A549 (cell line): ENCODE data around the gene PPP1R14B. TPM values are rescaled to one million over a fixed set of nuclear protein-coding genes. Genes with fewer than 3 reads are reported as not detected.

Experiments used
- ATAC-seq, 2 experiments: fragments of 200-7000 bp in 1 of 2; fragments of >200 bp in 1 of 2; cut with Nextera tagmentation in 1 of 2; cut with Tn5 transposase in 1 of 2; 3 replicates each; pipeline versions ENCODE4 v1.8.0 to v1.9.1; 2018 to 2020; ENCODE audit warnings: mild to moderate bottlenecking in 1 of 2, moderate library complexity in 1 of 2
- CTCF ChIA-PET: fragments of 300-600 bp; sonication (Branson Sonifier 250); formaldehyde crosslinking; extraction: SDS; loops from one replicate; lab custom pipeline; 2021; ENCODE audit warnings: antibody characterized with exemption, inconsistent platforms; lab: Yijun Ruan, JAX
- POLR2A ChIA-PET: fragments of 350-600 bp; formaldehyde crosslinking; extraction: SDS; loops from one replicate; lab custom pipeline; 2021; ENCODE audit warnings: antibody characterized with exemption, inconsistent platforms; lab: Yijun Ruan, JAX
- DNase-seq, 2 experiments: peaks; one replicate each; pipeline versions ENCODE4 v3.0.0 to v3.0.0-alpha.2; 2011 to 2016; ENCODE audit warnings: low read depth in 1 of 2, low spot score in 1 of 2
- FAIRE-seq: peaks from 2 replicates; lab custom pipeline; 2011; peaks lifted over from hg19 to GRCh38; lab: Jason Lieb, UNC
- H3K27ac ChIP-seq, 2 experiments: fragments of >200 bp; sonication (Bioruptor Twin); formaldehyde crosslinking; 3 replicates each; pipeline ENCODE4 v1.5.1; 2016 to 2017
- H3K4me1 ChIP-seq: fragments of >200 bp; sonication (Bioruptor Twin); formaldehyde crosslinking; 3 replicates; pipeline ENCODE4 v1.6.1; 2016
- H3K4me2 ChIP-seq: fragments of >200 bp; sonication (Bioruptor Twin); formaldehyde crosslinking; 3 replicates; pipeline ENCODE4 v1.6.1; 2016
- H3K4me3 ChIP-seq: fragments of >200 bp; sonication (Bioruptor Twin); formaldehyde crosslinking; 3 replicates; pipeline ENCODE4 v1.5.1; 2016
- H3K9me3 ChIP-seq: fragments of >200 bp; sonication (Bioruptor Twin); formaldehyde crosslinking; 3 replicates; pipeline ENCODE4 v1.6.1; 2016
- CEBPB ChIP-seq, 2 experiments: fragments of >200 bp in 1 of 2; sonication (Bioruptor Twin) in 1 of 2; formaldehyde crosslinking in 1 of 2; IDR thresholded peaks; 2 replicates each; pipeline ENCODE4 v1.6.1; 2012 to 2016
- CTCF ChIP-seq: fragments of >200 bp; sonication (Bioruptor Twin); formaldehyde crosslinking; IDR thresholded peaks from 3 replicates; pipeline ENCODE4 v1.5.1; 2016
- E2F6 ChIP-seq: IDR thresholded peaks from 2 replicates; pipeline ENCODE4 v1.6.1; 2012; ENCODE audit warnings: low read depth, borderline replicate concordance
- EHMT2 ChIP-seq: fragments of 200-600 bp; sonication (generic); IDR thresholded peaks from 2 replicates; pipeline ENCODE4 v1.6.1; 2016; ENCODE audit warnings: antibody characterized with exemption, low read depth, mild to moderate bottlenecking, moderate library complexity
- EP300 ChIP-seq, 2 experiments: fragments of >200 bp; sonication (Bioruptor Twin); formaldehyde crosslinking; IDR thresholded peaks; 2 replicates in 1 of 2; 3 replicates in 1 of 2; pipeline ENCODE4 v1.6.1; 2016 to 2017
- GATA3 ChIP-seq: IDR thresholded peaks from 2 replicates; pipeline ENCODE4 v1.6.1; 2012; ENCODE audit warnings: borderline replicate concordance
- HMGXB4 ChIP-seq: fragments of 250-450 bp; sonication (Bioruptor Pico); IDR thresholded peaks from 2 replicates; pipeline ENCODE4 v1.5.0; 2021; ENCODE audit warnings: mild to moderate bottlenecking, moderate library complexity, borderline replicate concordance
- HOXA7 ChIP-seq: fragments of 250-450 bp; sonication (Bioruptor Pico); IDR thresholded peaks from 2 replicates; pipeline ENCODE4 v1.5.0; 2020; ENCODE audit warnings: mild to moderate bottlenecking, moderate library complexity
- HOXB13 ChIP-seq: fragments of 250-450 bp; sonication (Bioruptor Pico); IDR thresholded peaks from 2 replicates; pipeline ENCODE4 v1.5.0; 2020; ENCODE audit warnings: low read depth, mild to moderate bottlenecking, moderate library complexity
- JUN ChIP-seq, 2 experiments: fragments of >200 bp; sonication (Bioruptor Twin); formaldehyde crosslinking; IDR thresholded peaks; 2 replicates in 1 of 2; 3 replicates in 1 of 2; pipeline ENCODE4 v1.6.1; 2016 to 2017
- JUNB ChIP-seq: fragments of >200 bp; sonication (Bioruptor Twin); formaldehyde crosslinking; IDR thresholded peaks from 2 replicates; pipeline ENCODE4 v1.6.1; 2016
- MAX ChIP-seq: IDR thresholded peaks from 2 replicates; pipeline ENCODE4 v1.6.1; 2012
- MAZ ChIP-seq: fragments of 150-350 bp; IDR thresholded peaks from 2 replicates; pipeline ENCODE4 v1.6.1; 2014; ENCODE audit warnings: antibody characterized with exemption, low read depth, low read length, borderline replicate concordance
- MYC ChIP-seq: IDR thresholded peaks from 2 replicates; pipeline ENCODE4 v1.6.1; 2012; ENCODE audit warnings: mild to moderate bottlenecking, inconsistent platforms, low read length, improper control_type of control experiment, borderline replicate concordance
- NFE2L2 ChIP-seq: fragments of 150-350 bp; conservative IDR thresholded peaks from 2 replicates; pipeline ENCODE4 v1.6.1; 2014; ENCODE audit warnings: low read length
- NR3C1 ChIP-seq: fragments of >200 bp; sonication (Bioruptor Twin); formaldehyde crosslinking; IDR thresholded peaks from 3 replicates; pipeline ENCODE4 v1.6.1; 2017
- PBX3 ChIP-seq: IDR thresholded peaks from 2 replicates; pipeline ENCODE4 v1.6.1; 2012
- PHF8 ChIP-seq: fragments of 200-600 bp; sonication (generic); IDR thresholded peaks from 2 replicates; pipeline ENCODE4 v1.6.1; 2016; ENCODE audit warnings: low read depth, mild to moderate bottlenecking, antibody characterized with exemption, moderate library complexity, borderline replicate concordance
- POLR2A ChIP-seq: IDR thresholded peaks from 2 replicates; pipeline ENCODE4 v1.6.1; 2012; ENCODE audit warnings: mild to moderate bottlenecking, low read length
- POLR2AphosphoS2 ChIP-seq: conservative IDR thresholded peaks from 2 replicates; pipeline ENCODE4 v1.6.1; 2012; ENCODE audit warnings: low read length, improper control_type of control experiment, inconsistent platforms
- RARB ChIP-seq: fragments of 250-450 bp; sonication (Bioruptor Pico); IDR thresholded peaks from 2 replicates; pipeline ENCODE4 v1.8.0; 2021; ENCODE audit warnings: mild to moderate bottlenecking, moderate library complexity
- SMC3 ChIP-seq: fragments of >200 bp; sonication (Bioruptor Twin); formaldehyde crosslinking; IDR thresholded peaks from 3 replicates; pipeline ENCODE4 v1.6.1; 2018; ENCODE audit warnings: inconsistent platforms
- ZFP36 ChIP-seq: fragments of 450-650 bp; IDR thresholded peaks from 2 replicates; pipeline ENCODE4 v1.6.1; 2014; ENCODE audit warnings: borderline replicate concordance; ENCODE audit not compliant: partially characterized antibody
- WGBS: methylation state at CpG from one replicate; pipeline ENCODE4 v1.1.6; 2017; ENCODE audit errors: missing lambda C conversion rate; 5-methylcytosine and 5-hydroxymethylcytosine counted together
- polyA plus RNA-seq, 4 experiments: library from polyadenylated mRNA; depleted of rRNA in 3 of 4; stranded (reverse); fragments of >200 nt; fragmentation: RNase III in 1 of 4; extraction: RNeasy Plus Mini Kit Qiagen cat#74134 plus additional on column Dnase treatment in 1 of 4; gene quantifications; 2 replicates in 3 of 4; 3 replicates in 1 of 4; pipeline ENCODE4 v1.2.3, GENCODE V29; 2011 to 2017

Gene PPP1R14B
- polyA plus RNA-seq, 2 of the 4 experiments (the other 2 are of a cell fraction), result 152 to 154 TPM

GRCh38 chr11:64230985-64231365 lies 15.8 kb downstream of the PPP1R14B start:
- peak overlapping the region; percentile 94 to 95 for H3K27ac ChIP-seq
- H3K4me2 ChIP-seq, result peak overlapping the region; percentile 98
- ChIA-PET POLR2A (no interaction called here), CTCF (interaction anchor here (1.5 to 2.8 kb wide), 2 partner anchors 19 to 74 kb away, joined by 4 to 14 read pairs; no protein-coding TSS in a partner anchor)
- ATAC-seq (no peak), DNase-seq (no peak), FAIRE-seq (no peak)
- H3K9me3 ChIP-seq, result no peaks in the 10 kb centered on the region
- peak overlapping the region; percentile 94 for H3K4me3 ChIP-seq
- TF ChIP-seq MYC (no peak), E2F6 (no peak), EHMT2 (no peak), HOXB13 (no peak), MAX (no peak), CEBPB (IDR thresholded peaks at IDR 0.05) (no peak), SMC3 (no peak)
- H3K4me1 ChIP-seq, result peaks cover 46% of the 10 kb centered on the region
- 24% methylated on average over 7 of the region's 8 CpGs for WGBS

- Histone ChIP-seq H3K4me3 (peak within 1 kb of the TSS; percentile 94), H3K9me3 (no peaks in the 10 kb centered on the region), H3K4me2 (peak within 1 kb of the TSS; percentile 98), H3K4me1 (peaks cover 42% of the 10 kb centered on the region), H3K27ac (peak within 1 kb of the TSS; percentile 94 to 95)
- 3% methylated on average over 46 of the region's 62 CpGs for WGBS
- POLR2A ChIA-PET, result interaction anchor here (1.0 kb wide), 1 partner anchor 11 kb away, joined by 5 read pairs; the partner anchor contains the start of gene FKBP2
- DNase-seq (peak; percentile 77 to 91), ATAC-seq (peak; percentile 35 to 64), FAIRE-seq (no peak)
- peak; percentile 43 for TF ChIP-seq MAX
- TF ChIP-seq POLR2A, result peak; percentile 36
- TF ChIP-seq GATA3, result no peak
- TF ChIP-seq RARB (CRISPR knock-in tag), result no peak
- no peak for TF ChIP-seq NFE2L2
- no peak for TF ChIP-seq CTCF
- TF ChIP-seq CEBPB (IDR thresholded peaks at IDR 0.05), result no peak
- TF ChIP-seq JUNB, result no peak
- TF ChIP-seq POLR2AphosphoS2, result no peak
- TF ChIP-seq ZFP36, result no peak
- TF ChIP-seq PBX3, result peak; percentile 29; the same call in 1 of the 2 replicates
- TF ChIP-seq MAZ, result no peak
- TF ChIP-seq HOXA7, result no peak
- TF ChIP-seq JUN (IDR thresholded peaks at IDR 0.05), result peak in 1 of 2 experiments; percentile 52; a peak in 2 of 5 replicates
- TF ChIP-seq HMGXB4 (CRISPR knock-in tag), result no peak
- TF ChIP-seq NR3C1, result no peak
- TF ChIP-seq PHF8, result peak; percentile 42; the same call in 1 of the 2 replicates
- no peak for TF ChIP-seq EP300 (IDR thresholded peaks at IDR 0.05)
- no peak for TF ChIP-seq HOXB13
- CTCF ChIA-PET, result interaction anchor here (1.5 to 19.9 kb wide), 2 partner anchors 27 to 74 kb away, joined by 4 to 254 read pairs; partner anchors contain the start of gene FERMT3
Measured at GRCh38 chr11:64230171-64230984, 16.4 kb downstream of the PPP1R14B start, which contains the start of gene DNAJC4. Gene DNAJC4, plus strand, starts transcription at chr11:64230548. Its CDS starts 307 bp downstream, at chr11:64230855.
